ENCODE results near the gene TSPAN5. TPM values are rescaled to one million over a fixed set of nuclear protein-coding genes. Genes with fewer than 3 reads are reported as not detected.

TSPAN5 gene
- polyA plus RNA-seq, 1 experiment, result 190 TPM

DNA sequence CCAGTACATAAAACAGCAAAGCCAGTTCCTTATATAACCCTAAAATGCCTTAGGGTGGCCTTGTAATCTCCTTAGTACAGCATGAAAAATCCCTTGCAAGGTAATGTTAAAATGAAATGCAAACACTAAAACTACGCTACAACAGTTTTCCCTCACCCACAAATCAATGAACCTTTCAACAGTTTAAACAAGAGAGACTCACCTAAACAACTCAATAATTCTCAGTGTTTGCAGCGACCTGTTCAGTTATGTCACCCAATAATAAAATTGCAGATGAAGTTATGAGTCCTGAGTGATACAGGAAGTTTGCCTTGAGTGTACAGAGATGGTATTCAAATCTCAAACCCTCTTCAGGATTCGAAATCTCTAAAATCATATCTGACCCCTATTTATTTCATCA, 25.3 kb downstream of the TSPAN5 start:
- Histone ChIP-seq H3K9me3 (ENCODE audit: control insufficient read depth, insufficient read depth, low read length) (no peaks in the 10 kb centered on the region; the same call in 1 of the 2 replicates), H3K27ac (ENCODE audit: low read depth, low read length) (no peak overlapping the region), H3K27me3 (ENCODE audit: control insufficient read depth, insufficient read depth, low read length) (no peaks in the 10 kb centered on the region), H3K4me3 (ENCODE audit: low read depth, low read length) (no peak overlapping the region)
- no peak for DNase-seq (ENCODE audit: low read depth, low spot score)
- ChIA-PET CTCF (no interaction called here), POLR2A (no interaction called here)
- TF ChIP-seq, protein P1, sequence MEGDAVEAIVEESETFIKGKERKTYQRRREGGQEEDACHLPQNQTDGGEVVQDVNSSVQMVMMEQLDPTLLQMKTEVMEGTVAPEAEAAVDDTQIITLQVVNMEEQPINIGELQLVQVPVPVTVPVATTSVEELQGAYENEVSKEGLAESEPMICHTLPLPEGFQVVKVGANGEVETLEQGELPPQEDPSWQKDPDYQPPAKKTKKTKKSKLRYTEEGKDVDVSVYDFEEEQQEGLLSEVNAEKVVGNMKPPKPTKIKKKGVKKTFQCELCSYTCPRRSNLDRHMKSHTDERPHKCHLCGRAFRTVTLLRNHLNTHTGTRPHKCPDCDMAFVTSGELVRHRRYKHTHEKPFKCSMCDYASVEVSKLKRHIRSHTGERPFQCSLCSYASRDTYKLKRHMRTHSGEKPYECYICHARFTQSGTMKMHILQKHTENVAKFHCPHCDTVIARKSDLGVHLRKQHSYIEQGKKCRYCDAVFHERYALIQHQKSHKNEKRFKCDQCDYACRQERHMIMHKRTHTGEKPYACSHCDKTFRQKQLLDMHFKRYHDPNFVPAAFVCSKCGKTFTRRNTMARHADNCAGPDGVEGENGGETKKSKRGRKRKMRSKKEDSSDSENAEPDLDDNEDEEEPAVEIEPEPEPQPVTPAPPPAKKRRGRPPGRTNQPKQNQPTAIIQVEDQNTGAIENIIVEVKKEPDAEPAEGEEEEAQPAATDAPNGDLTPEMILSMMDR (IDR thresholded peaks at IDR 0.05; ENCODE audit: low read depth, low read length), result no peak

DNA sequence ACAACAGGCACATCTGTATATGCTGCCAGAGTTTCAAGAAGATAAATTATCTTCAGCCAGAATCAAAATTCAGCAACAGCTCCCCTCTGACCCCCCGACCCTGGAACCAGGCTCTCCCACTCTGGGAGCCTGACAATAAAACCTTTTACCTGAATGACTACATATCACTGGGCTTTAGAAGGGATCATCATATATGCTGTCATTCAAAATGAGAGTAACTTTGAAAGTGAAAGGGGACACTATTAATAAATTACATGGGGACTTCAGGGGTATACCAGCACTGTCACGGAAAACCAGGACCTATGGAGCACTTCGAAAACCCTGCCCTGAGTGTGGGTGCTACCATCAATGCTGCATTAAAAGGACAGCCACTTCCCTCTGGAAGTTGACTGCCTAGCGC, 26.2 kb downstream of the TSPAN5 start:
- no peak for DNase-seq (ENCODE audit: low read depth, low spot score)
- no peaks in the 10 kb centered on the region for H3K27me3 ChIP-seq (ENCODE audit: control insufficient read depth, insufficient read depth, low read length)
- ChIA-PET CTCF (interaction anchor here (0.8 kb wide), 1 partner anchor 10 kb away, joined by 3 read pairs; no protein-coding TSS in a partner anchor), POLR2A (no interaction called here)
- H3K4me3 ChIP-seq (ENCODE audit: low read depth, low read length), result no peak overlapping the region
- H3K27ac ChIP-seq (ENCODE audit: low read depth, low read length), result no peak overlapping the region
- TF ChIP-seq, protein P1 (IDR thresholded peaks at IDR 0.05; ENCODE audit: low read depth, low read length), result no peak
- H3K9me3 ChIP-seq (ENCODE audit: control insufficient read depth, insufficient read depth, low read length), result no peaks in the 10 kb centered on the region; the same call in 1 of the 2 replicates

DNA sequence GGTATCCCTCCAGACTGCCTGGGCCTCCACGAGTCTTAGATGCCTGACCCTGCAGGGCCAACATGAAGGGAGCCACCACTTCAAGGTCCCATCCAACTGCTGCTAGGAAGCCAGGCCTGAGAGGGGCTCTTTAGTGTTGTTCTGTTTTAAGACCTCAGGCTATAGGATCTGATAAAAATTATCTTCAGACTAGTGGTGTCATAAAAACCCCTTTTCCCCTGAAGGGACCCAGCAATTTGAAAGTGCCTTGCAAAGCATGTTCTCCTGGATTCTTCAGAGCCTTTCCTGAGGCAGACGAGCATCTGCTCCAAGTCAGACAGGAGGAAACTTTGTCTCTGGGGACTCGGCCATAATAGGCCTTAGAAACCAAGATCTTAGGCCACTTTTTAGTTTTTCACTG, 26.9 kb downstream of the TSPAN5 start:
- DNase-seq (ENCODE audit: low read depth, low spot score), result no peak
- no peak overlapping the region for H3K4me3 ChIP-seq (ENCODE audit: low read depth, low read length)
- ChIA-PET CTCF (interaction anchor here (0.8 kb wide), 1 partner anchor 11 kb away, joined by 3 read pairs; no protein-coding TSS in a partner anchor), POLR2A (no interaction called here)
- no peaks in the 10 kb centered on the region; the same call in 1 of the 2 replicates for H3K9me3 ChIP-seq (ENCODE audit: control insufficient read depth, insufficient read depth, low read length)
- H3K27ac ChIP-seq (ENCODE audit: low read depth, low read length), result no peak overlapping the region
- H3K27me3 ChIP-seq (ENCODE audit: control insufficient read depth, insufficient read depth, low read length), result no peaks in the 10 kb centered on the region
- TF ChIP-seq, protein P1 (IDR thresholded peaks at IDR 0.05; ENCODE audit: low read depth, low read length), result no peak

DNA sequence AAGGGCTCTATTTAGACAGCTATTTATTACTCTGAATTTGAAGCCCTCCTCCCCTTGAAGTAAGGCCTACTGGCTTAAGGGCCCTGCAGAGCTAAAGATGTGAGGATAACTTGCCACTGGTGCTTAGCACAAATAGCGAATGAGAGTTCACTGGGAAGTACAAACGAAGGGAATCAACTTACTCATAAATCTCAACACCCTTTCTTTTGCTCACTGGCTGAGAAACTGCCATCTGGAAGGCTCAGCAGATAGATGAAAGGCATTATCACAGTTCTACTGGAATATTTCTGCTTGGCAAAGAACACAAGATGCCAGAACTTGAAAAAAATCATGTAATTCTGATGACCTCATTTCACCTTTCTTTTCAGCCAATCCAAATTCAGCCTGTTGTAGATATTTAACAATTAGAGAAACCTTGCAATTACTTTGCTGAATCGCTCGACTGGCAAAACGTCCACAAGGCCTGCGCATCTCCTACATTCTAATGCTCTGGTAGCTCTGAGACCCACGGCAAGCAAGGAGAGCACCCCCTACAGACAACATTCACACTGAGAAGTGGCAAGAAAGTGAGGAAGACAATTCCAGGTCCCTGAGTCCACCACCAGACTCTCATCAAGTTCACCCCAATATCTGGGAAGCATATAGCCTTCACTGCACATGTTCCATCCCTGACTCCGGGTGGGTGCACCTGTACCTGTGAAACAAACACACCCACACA, 27.5 kb downstream of the TSPAN5 start:
- POLR2A ChIA-PET, result no interaction called here
- CTCF ChIA-PET, result interaction anchor here (0.5 to 1.1 kb wide), 2 partner anchors 163 to 188 kb away, joined by 4 to 5 read pairs; no protein-coding TSS in a partner anchor
- Histone ChIP-seq H3K27ac (ENCODE audit: low read depth, low read length) (no peak overlapping the region), H3K9me3 (ENCODE audit: control insufficient read depth, insufficient read depth, low read length) (no peaks in the 10 kb centered on the region; the same call in 1 of the 2 replicates), H3K27me3 (ENCODE audit: control insufficient read depth, insufficient read depth, low read length) (no peaks in the 10 kb centered on the region), H3K4me3 (ENCODE audit: low read depth, low read length) (no peak overlapping the region)
- DNase-seq (ENCODE audit: low read depth, low spot score), result no peak
- TF ChIP-seq, protein P1 (IDR thresholded peaks at IDR 0.05; ENCODE audit: low read depth, low read length), result no peak; the same call in 1 of the 2 replicates

Measured in AG04450 (cell line).